Esophagus squamous epithelium (tissue), 5 donors: ENCODE data around the gene FSTL4. TPM values are rescaled to one million over a fixed set of nuclear protein-coding genes. Genes with fewer than 3 reads are reported as not detected.

Experiments used
- DNase-seq: peaks from one replicate; lab custom pipeline; 2025; lab: John Stamatoyannopoulos, UW
- H3K27ac ChIP-seq, 4 donors: fragments of 200-600 bp; sonication (generic); one replicate each; pipeline ENCODE4 v1.5.1; 2016 to 2019; ENCODE audit warnings: mild to moderate bottlenecking in 1 of 4
- H3K27me3 ChIP-seq, 4 donors: fragments of 200-600 bp; sonication (generic); 1 replicate in 3 of 4; 2 replicates in 1 of 4; pipeline versions ENCODE4 v1.5.1 to v1.6.0; 2017 to 2021; ENCODE audit warnings: antibody characterized with exemption in 1 of 4
- H3K36me3 ChIP-seq, 3 donors: fragments of 200-600 bp; sonication (generic); one replicate each; pipeline ENCODE4 v1.5.1; 2016 to 2019
- H3K4me1 ChIP-seq, 3 donors: fragments of 200-600 bp; sonication (generic); one replicate each; pipeline ENCODE4 v1.5.1; 2017 to 2019
- H3K4me3 ChIP-seq, 4 donors: fragments of 200-600 bp; sonication (generic); 1 replicate in 3 of 4; 2 replicates in 1 of 4; pipeline ENCODE4 v1.5.1; 2016 to 2019; ENCODE audit warnings: mild to moderate bottlenecking in 2 of 4, moderate library complexity in 1 of 4
- H3K9me3 ChIP-seq, 3 donors: fragments of 200-600 bp; sonication (generic); one replicate each; pipeline ENCODE4 v1.5.1; 2016 to 2019
- POLR2A ChIP-seq, 4 donors: fragments of 450-650 bp; IDR thresholded peaks; one replicate each; pipeline ENCODE4 v1.6.1; 2017; ENCODE audit warnings: antibody characterized with exemption in 4 of 4, mild to moderate bottlenecking in 4 of 4, moderate library complexity in 3 of 4
- WGBS, 2 donors: methylation state at CpG; one replicate each; pipeline ENCODE4 v1.1.5; 2018; 5-methylcytosine and 5-hydroxymethylcytosine counted together
- intact Hi-C: fragments of 100-400 bp; cut with DNase I; formaldehyde crosslinking; loops from one replicate; pipeline ENCODE4 v1.15.0; 2022
- total RNA-seq, 4 donors: library from RNA; depleted of rRNA; stranded (reverse); fragments of >200 nt; gene quantifications; one replicate each; pipeline ENCODE4 v1.1.0, GENCODE V29; 2016
- TF ChIP-seq, protein P1 (sequence below), 6 experiments: fragments of 450-650 bp in 4 of 6; fragments of 200-600 bp in 2 of 6; sonication (generic) in 2 of 6; IDR thresholded peaks; one replicate each; pipeline ENCODE4 v1.5.1; 2016 to 2019; ENCODE audit warnings: antibody characterized with exemption in 6 of 6, mild to moderate bottlenecking in 4 of 6, moderate library complexity in 4 of 6
- donor health status: DM: yes; HTN: yes; CAD: no.

The FSTL4 gene
- total RNA-seq, 4 donors from 2014 or later: 0.53 to 4.1 (median 1.4) TPM

DNA sequence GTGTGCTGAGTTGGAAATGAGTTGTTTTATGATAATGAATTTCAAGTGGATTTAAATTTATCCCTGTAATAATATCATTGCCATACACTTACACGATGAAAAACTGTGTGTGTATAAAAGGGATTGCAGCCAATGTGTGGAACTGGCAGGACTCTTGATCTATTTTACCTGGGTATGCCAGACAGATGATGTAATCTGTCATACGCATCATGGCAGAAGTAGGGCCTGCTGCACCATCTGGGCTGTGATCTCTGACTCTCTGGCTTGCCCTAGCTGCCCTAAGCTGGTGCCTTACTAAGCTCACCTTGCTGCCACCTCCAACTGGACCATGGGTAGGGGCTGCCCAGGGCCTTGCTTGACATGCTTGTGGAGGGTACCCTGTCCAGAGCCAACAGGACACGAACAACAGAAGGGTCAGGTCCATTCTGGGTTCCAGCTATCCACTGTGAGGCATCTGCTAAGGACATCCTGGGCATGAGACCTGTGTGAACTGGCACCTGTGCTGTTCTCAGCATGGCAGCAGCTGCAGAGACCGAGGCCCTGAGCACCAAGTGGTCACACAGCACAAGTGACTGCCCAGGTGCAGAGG lies 184.2 kb downstream of the FSTL4 start:
- H3K27ac ChIP-seq: no peak overlapping the region
- H3K4me1 ChIP-seq: peaks cover 6 to 15% (median 6%) of the 10 kb centered on the region in 3 donors
- intact Hi-C loops: loop anchor here (10.0 kb wide), 1 partner anchor 437 kb away; no protein-coding TSS in a partner anchor
- no peaks in the 10 kb centered on the region for H3K36me3 ChIP-seq
- TF ChIP-seq, protein P1, sequence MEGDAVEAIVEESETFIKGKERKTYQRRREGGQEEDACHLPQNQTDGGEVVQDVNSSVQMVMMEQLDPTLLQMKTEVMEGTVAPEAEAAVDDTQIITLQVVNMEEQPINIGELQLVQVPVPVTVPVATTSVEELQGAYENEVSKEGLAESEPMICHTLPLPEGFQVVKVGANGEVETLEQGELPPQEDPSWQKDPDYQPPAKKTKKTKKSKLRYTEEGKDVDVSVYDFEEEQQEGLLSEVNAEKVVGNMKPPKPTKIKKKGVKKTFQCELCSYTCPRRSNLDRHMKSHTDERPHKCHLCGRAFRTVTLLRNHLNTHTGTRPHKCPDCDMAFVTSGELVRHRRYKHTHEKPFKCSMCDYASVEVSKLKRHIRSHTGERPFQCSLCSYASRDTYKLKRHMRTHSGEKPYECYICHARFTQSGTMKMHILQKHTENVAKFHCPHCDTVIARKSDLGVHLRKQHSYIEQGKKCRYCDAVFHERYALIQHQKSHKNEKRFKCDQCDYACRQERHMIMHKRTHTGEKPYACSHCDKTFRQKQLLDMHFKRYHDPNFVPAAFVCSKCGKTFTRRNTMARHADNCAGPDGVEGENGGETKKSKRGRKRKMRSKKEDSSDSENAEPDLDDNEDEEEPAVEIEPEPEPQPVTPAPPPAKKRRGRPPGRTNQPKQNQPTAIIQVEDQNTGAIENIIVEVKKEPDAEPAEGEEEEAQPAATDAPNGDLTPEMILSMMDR (IDR thresholded peaks at IDR 0.05): no peak
- no peak for TF ChIP-seq POLR2A (IDR thresholded peaks at IDR 0.05)
- DNase-seq: no peak
- peaks cover 0 to 6% (median 0%) of the 10 kb centered on the region in 4 donors for H3K27me3 ChIP-seq
- 40 to 64% methylated on average over 1 to 3 of the region's 4 CpGs for WGBS, 2 donors
- H3K9me3 ChIP-seq: no peaks in the 10 kb centered on the region
- no peak overlapping the region for H3K4me3 ChIP-seq

DNA sequence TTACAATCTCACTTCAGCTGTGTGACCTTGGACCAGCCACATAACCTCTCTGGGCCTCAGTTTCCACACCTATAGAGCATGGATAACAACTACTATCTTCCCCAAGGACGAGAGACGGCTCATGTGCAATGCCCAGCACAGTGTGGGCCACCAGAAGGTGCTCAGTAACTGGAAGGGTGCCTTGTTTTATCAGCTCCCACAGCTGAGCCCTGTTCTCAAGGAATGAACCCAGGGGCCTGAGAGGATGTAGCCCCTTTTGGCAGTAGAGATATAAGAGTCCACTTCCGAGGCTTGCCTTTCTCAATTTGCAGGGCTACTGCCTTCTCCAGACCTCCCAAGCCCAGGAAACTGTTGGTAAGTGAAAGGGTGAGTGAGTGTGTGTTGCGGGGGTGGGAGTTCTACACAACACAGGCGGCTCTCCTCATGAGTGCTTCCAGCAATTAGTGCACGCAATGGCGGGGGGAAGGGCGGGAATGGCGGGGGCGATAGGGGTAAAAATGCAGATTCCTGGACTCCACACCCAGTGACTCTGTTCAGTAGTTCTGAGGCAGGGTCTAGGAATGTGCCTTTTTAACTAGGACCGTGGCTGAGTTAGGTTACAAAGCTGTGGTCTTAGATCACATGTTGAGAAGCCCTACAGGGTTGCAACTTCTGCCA lies 185.1 kb downstream of the FSTL4 start:
- DNase-seq: no peak
- Histone ChIP-seq H3K4me1 (peaks cover 6 to 19% (median 7%) of the 10 kb centered on the region in 3 donors), H3K27me3 (peaks cover 0 to 6% (median 0%) of the 10 kb centered on the region in 4 donors), H3K9me3 (no peaks in the 10 kb centered on the region), H3K27ac (no peak overlapping the region), H3K4me3 (no peak overlapping the region), H3K36me3 (no peaks in the 10 kb centered on the region)
- 61 to 77% methylated on average over 5 to 7 of the region's 11 CpGs for WGBS, 2 donors
- intact Hi-C loops: loop anchor here (10.0 kb wide), 1 partner anchor 438 kb away; no protein-coding TSS in a partner anchor
- no peak for TF ChIP-seq POLR2A (IDR thresholded peaks at IDR 0.05)
- TF ChIP-seq, protein P1 (IDR thresholded peaks at IDR 0.05): no peak

GRCh38 chr5:133426264-133426663 lies 186.1 kb downstream of the FSTL4 start:
- no peak for DNase-seq
- WGBS, 2 donors: 92 to 95% methylated on average over 7 to 9 of the region's 9 CpGs
- Histone ChIP-seq H3K4me1 (peaks cover 6 to 23% (median 7%) of the 10 kb centered on the region in 3 donors), H3K9me3 (no peaks in the 10 kb centered on the region), H3K36me3 (no peaks in the 10 kb centered on the region), H3K27me3 (peaks cover 0 to 6% (median 0%) of the 10 kb centered on the region in 4 donors), H3K27ac (no peak overlapping the region), H3K4me3 (no peak overlapping the region)
- TF ChIP-seq POLR2A (IDR thresholded peaks at IDR 0.05): no peak
- TF ChIP-seq, protein P1 (IDR thresholded peaks at IDR 0.05): no peak
- intact Hi-C loops: loop anchor here (10.0 kb wide), 1 partner anchor 439 kb away; no protein-coding TSS in a partner anchor

GRCh38 chr5:133425764-133426163 lies 186.6 kb downstream of the FSTL4 start:
- Histone ChIP-seq H3K4me3 (no peak overlapping the region), H3K9me3 (no peaks in the 10 kb centered on the region), H3K27me3 (peaks cover 0 to 6% (median 0%) of the 10 kb centered on the region in 4 donors), H3K27ac (no peak overlapping the region), H3K4me1 (peaks cover 6 to 23% (median 7%) of the 10 kb centered on the region in 3 donors), H3K36me3 (no peaks in the 10 kb centered on the region)
- TF ChIP-seq, protein P1 (IDR thresholded peaks at IDR 0.05): no peak
- no peak for TF ChIP-seq POLR2A (IDR thresholded peaks at IDR 0.05)
- WGBS, 2 donors: 87 to 91% methylated on average over 4 of the region's 4 CpGs
- intact Hi-C loops: loop anchor here (10.0 kb wide), 1 partner anchor 439 kb away; no protein-coding TSS in a partner anchor
- no peak for DNase-seq

GRCh38 chr5:133425222-133425621 lies 187.1 kb downstream of the FSTL4 start:
- Histone ChIP-seq H3K36me3 (no peaks in the 10 kb centered on the region), H3K4me1 (peaks cover 6 to 23% (median 7%) of the 10 kb centered on the region in 3 donors), H3K4me3 (no peak overlapping the region), H3K9me3 (no peaks in the 10 kb centered on the region), H3K27me3 (peaks cover 0 to 6% (median 0%) of the 10 kb centered on the region in 4 donors), H3K27ac (no peak overlapping the region)
- intact Hi-C loops: loop anchor here (10.0 kb wide), 1 partner anchor 440 kb away; no protein-coding TSS in a partner anchor
- WGBS, 2 donors: 40 to 71% methylated on average over 5 of the region's 5 CpGs
- DNase-seq: no peak
- no peak for TF ChIP-seq POLR2A (IDR thresholded peaks at IDR 0.05)
- TF ChIP-seq, protein P1 (IDR thresholded peaks at IDR 0.05): no peak
